Left renal pelvis (tissue), 4 donors: ENCODE measurements around the gene PSME3IP1. TPM values are rescaled to one million over a fixed set of nuclear protein-coding genes. Genes with fewer than 3 reads are reported as not detected.
A peak's percentile ranks its signal among the peaks of the same experiment; 100 is the strongest.

Experiments used
- DNase-seq, 4 donors: peaks; one replicate each; pipeline ENCODE4 v3.0.0-alpha.2; 2013; ENCODE audit warnings: low read depth in 4 of 4, low spot score in 3 of 4
- polyA plus RNA-seq, 4 donors: library from polyadenylated mRNA; unstranded; fragments of 120-200 nt; gene quantifications; one replicate each; pipeline ENCODE4 v1.2.1, GENCODE V29; 2013; ENCODE audit not compliant: insufficient read length in 4 of 4

Gene PSME3IP1, protein sequence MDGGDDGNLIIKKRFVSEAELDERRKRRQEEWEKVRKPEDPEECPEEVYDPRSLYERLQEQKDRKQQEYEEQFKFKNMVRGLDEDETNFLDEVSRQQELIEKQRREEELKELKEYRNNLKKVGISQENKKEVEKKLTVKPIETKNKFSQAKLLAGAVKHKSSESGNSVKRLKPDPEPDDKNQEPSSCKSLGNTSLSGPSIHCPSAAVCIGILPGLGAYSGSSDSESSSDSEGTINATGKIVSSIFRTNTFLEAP
- 100 to 1,000 TPM in 3 of 4 donors, 10 to 100 TPM in 1; 78.3 to 124 (median 120) TPM for polyA plus RNA-seq

GRCh38 chr16:57185945-57186871 lies at the start of gene PSME3IP1, which contains the start of gene RSPRY1:
TSS of gene PSME3IP1 (minus strand) at chr16:57186039. CDS start at chr16:57173854, 12,185 bp downstream.
TSS of gene RSPRY1 (plus strand) at chr16:57186329. CDS start at chr16:57204659, 18,330 bp downstream.
- peak; percentile 99 for DNase-seq

GRCh38 chr16:57235128-57236021 lies 49.5 kb upstream of the PSME3IP1 start:
- no peak for DNase-seq

- no peak for DNase-seq
These were observed 48.9 kb upstream of the PSME3IP1 start for GRCh38 chr16:57234707-57235092.

DNA sequence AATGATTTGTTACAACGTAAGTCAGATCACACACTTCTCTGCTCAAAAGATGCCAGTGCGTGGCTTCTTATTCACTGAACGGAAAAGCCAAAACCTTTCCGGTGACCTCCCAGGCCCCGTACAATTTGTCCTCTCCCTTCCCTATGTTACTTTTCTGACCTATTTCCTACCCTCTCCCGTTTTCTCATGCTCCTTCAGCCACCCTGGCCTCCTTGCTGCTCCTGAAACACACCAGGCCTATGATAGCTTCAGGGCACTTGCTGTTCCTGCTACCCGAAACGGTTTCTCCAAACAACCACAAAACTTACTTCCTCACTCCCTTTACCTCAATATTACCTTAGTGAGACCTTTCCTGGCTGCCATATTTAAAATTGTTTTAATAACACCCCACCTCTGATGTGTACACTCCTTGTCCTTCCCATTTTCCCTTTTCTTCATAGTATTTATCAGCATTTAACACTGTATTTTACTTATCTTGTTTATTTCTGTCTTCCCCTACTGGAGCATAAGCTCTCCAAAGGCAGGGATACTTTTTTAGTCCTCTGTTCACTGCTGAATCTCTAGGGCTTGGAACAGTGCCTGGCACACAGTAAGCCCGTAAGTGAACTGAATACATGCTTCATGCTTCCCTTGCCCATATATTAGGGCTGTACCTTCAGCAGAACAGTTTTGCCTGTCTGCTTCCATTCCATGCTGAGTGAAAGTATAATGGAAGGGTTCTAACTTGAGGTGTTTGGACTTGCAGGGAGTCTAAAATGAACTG lies 48.3 kb upstream of the PSME3IP1 start:
- DNase-seq, result no peak

GRCh38 chr16:57231821-57232350 lies 46.0 kb upstream of the PSME3IP1 start:
- no peak for DNase-seq

DNA sequence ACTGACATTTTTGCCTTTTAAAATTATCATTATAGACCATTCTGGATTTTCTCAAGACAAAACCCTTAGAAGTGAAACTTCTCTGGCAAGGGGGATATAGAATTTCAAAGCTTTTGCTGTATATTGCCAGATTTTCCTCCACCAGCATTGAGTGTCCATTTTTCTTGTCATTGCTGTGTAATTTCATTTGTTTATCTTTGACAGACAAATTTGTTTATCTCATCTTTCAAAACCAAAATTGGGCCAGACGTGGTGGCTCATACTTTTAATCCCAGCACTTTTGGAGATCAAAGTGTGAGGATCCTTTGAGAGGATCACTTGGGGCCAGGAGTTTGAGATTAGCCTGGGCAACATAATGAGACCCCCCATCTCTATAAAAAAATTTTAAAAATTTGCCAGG lies 43.2 kb upstream of the PSME3IP1 start:
- DNase-seq, result no peak

GRCh38 chr16:57226701-57227621 lies 41.1 kb upstream of the PSME3IP1 start:
- no peak for DNase-seq

DNA sequence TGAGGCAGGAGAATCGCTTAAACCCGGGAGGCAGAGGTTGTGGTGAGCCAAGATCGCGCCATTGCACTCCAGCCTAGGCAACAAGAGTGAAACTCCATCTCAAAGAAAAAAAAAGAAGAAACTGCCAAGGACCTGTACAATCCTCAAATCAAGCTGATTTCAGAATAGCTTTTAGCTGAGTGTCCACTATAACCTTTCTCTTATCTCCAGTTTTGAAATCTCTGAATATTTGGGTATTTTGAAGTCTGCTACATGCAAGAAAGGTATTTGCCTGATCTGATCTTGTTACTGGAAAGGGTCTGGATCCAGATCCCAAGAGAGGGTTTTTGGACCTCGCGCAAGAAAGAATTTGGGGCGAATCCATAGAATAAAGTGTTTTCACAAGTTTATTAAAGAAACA lies 40.1 kb upstream of the PSME3IP1 start:
- DNase-seq, result no peak

DNA sequence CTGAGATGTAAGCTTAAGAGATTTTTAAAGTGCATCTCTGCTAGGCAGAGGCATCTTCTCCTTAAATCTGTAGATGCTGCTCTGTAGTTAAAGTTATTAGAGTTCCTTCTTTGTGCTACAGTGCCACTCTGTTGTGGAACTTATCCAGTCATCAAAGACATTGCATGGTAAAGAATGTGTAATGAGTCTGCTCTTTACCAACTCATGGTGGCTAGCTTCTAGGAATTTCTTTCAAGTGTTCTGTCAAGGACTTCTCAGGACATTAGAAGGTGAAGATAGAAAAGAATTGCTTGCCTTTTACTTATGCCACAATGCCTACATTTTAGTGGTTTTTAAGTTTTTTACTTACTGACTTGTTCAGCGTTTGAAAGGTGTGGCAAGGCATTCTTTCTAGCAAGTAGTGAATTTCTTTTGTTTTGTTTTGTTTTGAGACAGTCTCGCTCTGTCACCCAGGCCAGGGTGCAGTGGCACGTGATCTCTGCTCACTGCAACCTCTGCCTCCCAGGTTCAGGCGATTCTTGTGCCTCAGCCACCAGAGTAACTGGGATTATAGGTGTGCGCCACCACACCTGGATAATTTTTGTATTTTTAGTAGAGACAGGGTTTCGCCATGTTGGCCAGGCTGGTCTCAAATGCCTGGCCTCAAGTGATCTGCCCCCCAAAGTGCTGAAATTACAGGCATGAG lies 39.0 kb upstream of the PSME3IP1 start:
- DNase-seq, result no peak

- no peak for DNase-seq
These were observed 37.2 kb upstream of the PSME3IP1 start for GRCh38 chr16:57223057-57223456.

GRCh38 chr16:57216968-57217367 lies 31.1 kb upstream of the PSME3IP1 start:
- DNase-seq, result no peak

- DNase-seq, result no peak
These were observed 27.6 kb upstream of the PSME3IP1 start for GRCh38 chr16:57213462-57213861.

DNA sequence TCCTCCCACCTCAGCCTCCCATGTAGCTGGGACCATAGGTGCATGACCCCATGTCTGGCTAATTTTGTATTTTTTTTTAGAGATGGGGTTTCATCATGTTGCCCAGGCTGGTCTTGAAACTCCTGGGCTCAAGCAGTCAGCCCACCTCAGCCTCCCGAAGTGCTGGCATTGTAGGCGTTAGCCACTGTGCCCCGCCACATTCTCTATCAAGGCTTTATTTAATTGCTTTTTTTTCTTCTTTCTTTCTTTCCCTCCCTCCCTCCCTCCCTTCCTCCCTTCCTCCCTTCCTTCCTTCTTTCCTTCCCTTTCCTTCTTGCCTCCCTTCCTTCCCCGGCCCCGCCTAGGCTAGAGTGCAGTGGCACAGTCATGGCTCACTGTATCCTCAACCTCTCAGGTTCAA lies 23.9 kb upstream of the PSME3IP1 start:
- DNase-seq, result no peak

- DNase-seq, result no peak
These were observed 23.1 kb upstream of the PSME3IP1 start for GRCh38 chr16:57208926-57209325.

- DNase-seq, result no peak
These were observed 18.8 kb upstream of the PSME3IP1 start for GRCh38 chr16:57204675-57205074.

- no peak for DNase-seq
These were observed 17.6 kb upstream of the PSME3IP1 start for GRCh38 chr16:57203451-57203850.

DNA sequence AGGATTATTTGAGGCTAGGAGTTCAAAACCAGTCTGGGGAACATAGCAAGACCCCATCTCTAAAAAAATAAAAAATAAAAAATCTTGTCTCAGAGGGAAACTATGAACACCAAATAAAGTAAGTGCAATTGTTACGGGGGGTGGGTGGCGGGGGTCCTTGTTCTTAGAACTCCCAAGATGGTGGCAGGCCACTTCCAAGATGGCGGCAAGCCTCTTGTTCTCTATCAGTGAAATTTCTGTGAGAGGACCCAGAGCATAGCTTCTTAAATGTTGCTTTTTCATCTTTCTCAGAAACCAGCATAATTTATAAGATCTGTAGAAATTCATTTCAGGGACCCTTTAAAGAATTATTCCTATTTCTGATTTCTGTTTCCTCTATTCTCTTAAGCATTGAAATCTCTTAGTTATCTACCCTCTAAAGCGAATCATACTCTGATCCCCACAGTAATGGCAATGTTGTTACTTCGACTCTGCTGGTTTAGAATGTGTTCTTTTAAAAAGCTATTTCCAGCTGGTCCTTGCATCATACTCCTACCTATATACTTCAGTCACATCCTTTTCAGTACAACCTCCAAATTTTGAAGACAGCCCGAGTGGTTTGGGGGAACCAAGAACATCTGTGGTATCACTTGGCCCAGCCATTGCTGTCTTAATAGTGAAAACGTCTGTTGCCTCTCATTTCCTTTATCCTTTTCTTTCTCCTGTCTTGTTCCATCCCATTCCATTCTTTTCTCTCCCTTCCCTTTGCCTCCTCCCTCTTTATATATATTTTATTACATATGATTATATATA lies 16.5 kb upstream of the PSME3IP1 start:
- no peak for DNase-seq
